GM12801 (cell line): ENCODE data around the gene SLC29A1.

Experiments used
- TF ChIP-seq, protein P1 (sequence below): IDR thresholded peaks from one replicate; pipeline ENCODE4 v1.5.1; 2011; ENCODE audit warnings: control low read depth; ENCODE audit not compliant: insufficient read length; ENCODE audit errors: extremely low read depth

Gene SLC29A1

DNA sequence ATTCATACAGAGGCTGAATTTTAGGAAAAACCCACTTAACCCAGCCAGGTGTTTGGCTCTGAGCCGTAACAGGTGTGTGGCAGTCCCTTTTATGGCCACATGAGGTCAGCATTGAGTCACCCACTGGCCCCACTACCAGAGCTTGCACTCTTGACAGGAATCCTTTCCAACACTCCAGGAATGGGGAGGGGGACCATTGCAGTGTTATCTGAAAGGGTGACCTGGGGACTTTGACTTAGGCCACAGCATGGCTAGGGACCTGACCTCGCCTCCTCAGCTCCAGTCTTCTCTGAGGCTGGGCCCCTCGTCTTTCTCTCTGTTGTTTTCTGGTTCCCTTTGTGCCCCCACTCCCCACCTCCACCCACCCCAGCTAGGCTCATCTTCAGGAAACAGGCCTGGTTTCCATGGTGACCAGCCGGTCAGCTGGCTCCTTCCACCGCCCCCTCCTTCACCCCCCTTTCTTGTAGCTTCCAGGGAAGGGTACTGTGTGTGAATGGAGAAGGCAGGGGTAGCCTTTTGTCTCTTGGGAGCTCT is 44.8 kb downstream of the SLC29A1 start:
- TF ChIP-seq, protein P1, sequence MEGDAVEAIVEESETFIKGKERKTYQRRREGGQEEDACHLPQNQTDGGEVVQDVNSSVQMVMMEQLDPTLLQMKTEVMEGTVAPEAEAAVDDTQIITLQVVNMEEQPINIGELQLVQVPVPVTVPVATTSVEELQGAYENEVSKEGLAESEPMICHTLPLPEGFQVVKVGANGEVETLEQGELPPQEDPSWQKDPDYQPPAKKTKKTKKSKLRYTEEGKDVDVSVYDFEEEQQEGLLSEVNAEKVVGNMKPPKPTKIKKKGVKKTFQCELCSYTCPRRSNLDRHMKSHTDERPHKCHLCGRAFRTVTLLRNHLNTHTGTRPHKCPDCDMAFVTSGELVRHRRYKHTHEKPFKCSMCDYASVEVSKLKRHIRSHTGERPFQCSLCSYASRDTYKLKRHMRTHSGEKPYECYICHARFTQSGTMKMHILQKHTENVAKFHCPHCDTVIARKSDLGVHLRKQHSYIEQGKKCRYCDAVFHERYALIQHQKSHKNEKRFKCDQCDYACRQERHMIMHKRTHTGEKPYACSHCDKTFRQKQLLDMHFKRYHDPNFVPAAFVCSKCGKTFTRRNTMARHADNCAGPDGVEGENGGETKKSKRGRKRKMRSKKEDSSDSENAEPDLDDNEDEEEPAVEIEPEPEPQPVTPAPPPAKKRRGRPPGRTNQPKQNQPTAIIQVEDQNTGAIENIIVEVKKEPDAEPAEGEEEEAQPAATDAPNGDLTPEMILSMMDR = peak; percentile 71

DNA sequence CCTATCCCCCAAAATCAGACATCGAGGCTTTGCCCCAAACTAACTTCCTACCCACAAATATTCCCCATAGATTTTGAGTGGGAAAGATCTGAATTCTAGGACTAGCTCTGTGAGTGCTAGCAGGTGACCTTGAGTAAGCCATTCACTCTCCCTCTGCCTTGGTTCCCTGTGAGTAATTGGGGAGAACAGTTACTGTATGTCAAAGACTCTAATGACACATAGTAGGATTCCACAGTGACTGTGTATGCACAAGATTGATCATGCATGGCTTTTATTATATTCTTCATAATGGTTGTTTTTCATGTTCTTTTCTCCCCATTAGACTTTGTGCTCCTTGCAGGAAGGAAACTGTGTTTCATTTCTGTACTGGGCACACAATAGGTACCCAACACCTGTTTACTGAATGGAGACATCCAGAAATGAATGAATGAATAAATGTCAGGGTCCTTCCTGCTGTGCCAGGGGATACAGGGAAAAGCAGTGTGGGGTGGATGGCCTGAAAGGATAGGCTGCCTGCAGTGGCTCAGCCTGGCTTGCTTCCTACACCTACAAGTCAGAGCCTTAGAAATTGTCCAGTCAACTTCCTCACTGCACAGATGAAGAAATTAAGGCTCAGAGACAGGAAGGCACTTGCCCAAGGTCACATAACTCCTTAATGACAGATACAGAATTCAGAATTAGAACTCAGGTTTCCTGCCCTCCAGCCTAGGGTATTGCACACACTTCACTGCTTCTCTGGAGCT is 46.0 kb downstream of the SLC29A1 start:
- TF ChIP-seq, protein P1 = no peak

- TF ChIP-seq, protein P1 = no peak
These were observed 46.6 kb downstream of the SLC29A1 start, which contains the start of gene TMEM151B for GRCh38 chr6:44269921-44270525. Gene TMEM151B, plus strand, starts transcription at chr6:44270450. Its CDS starts 293 bp downstream, at chr6:44270743.

DNA sequence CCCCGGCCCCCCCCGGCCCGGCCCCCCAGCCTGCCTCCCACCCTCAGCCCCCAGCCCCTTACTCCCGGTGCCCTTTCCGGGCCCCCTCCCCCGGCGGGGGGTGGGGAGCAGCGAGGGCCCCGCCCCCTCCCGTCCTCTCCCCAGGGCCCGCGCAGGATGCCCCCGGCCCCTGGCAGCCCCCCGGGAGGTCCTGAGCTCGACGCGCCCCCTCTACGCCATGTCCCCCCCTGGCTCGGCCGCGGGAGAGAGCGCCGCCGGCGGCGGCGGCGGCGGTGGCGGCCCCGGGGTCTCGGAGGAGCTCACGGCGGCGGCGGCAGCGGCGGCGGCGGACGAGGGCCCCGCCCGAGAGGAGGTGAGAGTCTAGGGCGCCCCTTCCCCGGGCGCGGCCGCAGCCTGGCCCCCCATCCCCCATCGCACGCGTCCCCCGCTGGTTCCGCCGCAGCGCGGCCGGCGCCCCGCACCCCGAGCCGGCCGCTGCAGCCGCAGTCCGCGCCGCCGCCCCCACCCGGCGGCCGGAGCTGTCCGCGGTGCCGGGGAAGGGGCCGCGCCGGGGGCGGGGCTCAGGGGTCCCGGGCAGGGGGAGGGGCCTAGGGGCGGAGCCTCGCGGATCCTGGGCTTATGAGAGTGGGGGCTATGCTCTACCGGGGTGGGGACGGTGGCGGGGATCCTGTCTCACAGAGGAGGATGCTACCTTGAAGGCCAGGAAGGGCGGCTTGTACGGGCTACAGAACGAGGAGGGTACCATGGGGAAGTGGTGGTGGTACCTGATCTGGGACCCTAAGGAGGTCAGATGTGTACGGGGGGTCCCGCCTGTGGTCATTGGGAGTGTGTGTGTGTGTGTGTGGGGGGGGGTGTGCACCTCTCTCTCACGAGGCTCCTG is 47.4 kb downstream of the SLC29A1 start:
- TF ChIP-seq, protein P1 = no peak

- TF ChIP-seq, protein P1 = no peak
These were observed 48.0 kb downstream of the SLC29A1 start for GRCh38 chr6:44271406-44271723.

DNA sequence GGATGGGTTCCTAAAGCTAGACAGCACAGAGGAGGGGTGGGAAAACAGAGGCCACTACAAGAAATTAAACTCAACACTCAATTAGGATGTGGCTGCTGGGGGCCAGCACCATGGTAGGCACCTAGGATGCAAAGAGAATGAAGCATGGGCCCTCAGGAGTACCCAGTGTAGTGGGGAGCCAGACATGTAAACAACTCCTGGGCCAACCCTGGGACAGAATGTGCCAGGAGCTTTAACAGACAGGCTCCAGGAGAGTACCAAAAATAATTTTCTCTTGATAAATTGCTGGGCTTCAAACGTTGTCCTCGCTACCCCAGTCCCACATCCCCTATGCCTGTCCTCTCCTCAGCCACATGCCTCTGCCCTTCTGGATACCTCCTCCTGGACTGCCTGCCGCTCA is 48.5 kb downstream of the SLC29A1 start:
- TF ChIP-seq, protein P1 = no peak

GRCh38 chr6:44272529-44272928 is 49.1 kb downstream of the SLC29A1 start:
- TF ChIP-seq, protein P1 = no peak
